Measurements from ENCODE around the gene LIFR.
"Not testable (repeated sequence)": the region's sequence is repeated elsewhere in the genome, so short reads cannot be mapped to it uniquely, and the experiment has no call there.

Gene LIFR

GRCh38 chr5:38547257-38547656, 9.2 kb downstream of the LIFR start:
- DNase-seq (ENCODE audit: low spot score): no peak

- no peak for DNase-seq (ENCODE audit: low spot score)
These were observed 9.7 kb downstream of the LIFR start for GRCh38 chr5:38546691-38547146.

- DNase-seq (ENCODE audit: low spot score): no peak
These were observed 12.6 kb downstream of the LIFR start for GRCh38 chr5:38543886-38544285.

DNA sequence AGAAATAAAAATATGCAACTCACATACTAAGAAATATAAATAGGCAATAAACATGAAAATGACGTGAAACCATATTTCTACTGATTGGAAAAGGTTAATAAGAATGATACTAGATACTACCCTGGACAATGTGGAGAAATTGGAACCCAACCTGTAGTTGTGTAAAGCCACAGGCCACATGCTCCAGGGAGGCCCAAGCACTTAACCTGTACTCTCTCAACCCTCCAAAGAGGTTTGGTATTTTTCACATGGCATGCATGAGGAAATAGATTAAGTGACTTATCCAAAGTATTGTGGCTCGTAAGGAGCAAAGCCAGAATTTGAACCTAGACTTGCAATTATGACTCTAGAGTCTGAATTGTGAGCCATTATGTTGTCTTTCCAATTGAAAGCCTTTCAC, 13.4 kb downstream of the LIFR start:
- no peak for DNase-seq (ENCODE audit: low spot score)

- DNase-seq (ENCODE audit: low spot score): no peak
These were observed 15.2 kb downstream of the LIFR start for GRCh38 chr5:38541174-38541725.

- DNase-seq (ENCODE audit: low spot score): no peak
These were observed 16.1 kb downstream of the LIFR start for GRCh38 chr5:38540314-38540713.

GRCh38 chr5:38538161-38538560, 18.3 kb downstream of the LIFR start:
- no peak for DNase-seq (ENCODE audit: low spot score)

- no peak for DNase-seq (ENCODE audit: low spot score)
These were observed 18.9 kb downstream of the LIFR start for GRCh38 chr5:38537505-38537904.

- DNase-seq (ENCODE audit: low spot score): no peak
These were observed 19.5 kb downstream of the LIFR start for GRCh38 chr5:38536968-38537367.

DNA sequence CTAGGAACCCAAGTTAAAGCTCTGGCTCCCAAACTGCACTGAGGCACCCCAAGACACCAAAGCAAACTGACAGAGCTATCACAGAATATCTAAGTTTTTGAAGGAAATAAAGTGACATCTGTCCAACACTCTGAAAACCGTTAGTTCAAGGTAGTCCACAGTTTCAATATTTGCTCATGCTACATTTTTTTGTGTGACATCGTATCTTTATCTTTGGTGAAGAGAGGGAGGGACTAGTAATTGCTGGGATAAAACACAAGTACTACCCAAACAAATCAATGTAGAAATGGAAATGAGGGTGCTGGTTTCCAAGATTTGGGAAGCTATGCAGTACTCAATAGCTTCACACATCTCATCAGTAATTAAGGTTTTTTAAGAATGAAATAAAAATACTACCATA, 20.6 kb downstream of the LIFR start:
- DNase-seq (ENCODE audit: low spot score): no peak

- no peak for DNase-seq (ENCODE audit: low spot score)
These were observed 21.1 kb downstream of the LIFR start for GRCh38 chr5:38535248-38535750.

DNA sequence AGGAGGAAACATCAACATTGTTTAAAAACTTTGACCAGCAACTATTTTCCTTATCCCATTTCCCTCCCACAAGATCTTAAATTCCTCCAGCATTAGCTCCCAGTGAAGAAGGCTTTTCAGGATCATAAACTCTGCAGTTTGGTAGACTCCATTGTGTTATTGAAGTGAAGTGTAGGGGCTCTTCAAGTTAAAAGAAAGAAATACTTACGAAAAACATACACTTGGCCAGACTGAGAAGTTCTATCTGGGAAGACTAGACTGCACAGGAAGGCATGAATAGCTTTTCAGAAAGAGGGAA, 22.3 kb downstream of the LIFR start:
- no peak for DNase-seq (ENCODE audit: low spot score)

DNA sequence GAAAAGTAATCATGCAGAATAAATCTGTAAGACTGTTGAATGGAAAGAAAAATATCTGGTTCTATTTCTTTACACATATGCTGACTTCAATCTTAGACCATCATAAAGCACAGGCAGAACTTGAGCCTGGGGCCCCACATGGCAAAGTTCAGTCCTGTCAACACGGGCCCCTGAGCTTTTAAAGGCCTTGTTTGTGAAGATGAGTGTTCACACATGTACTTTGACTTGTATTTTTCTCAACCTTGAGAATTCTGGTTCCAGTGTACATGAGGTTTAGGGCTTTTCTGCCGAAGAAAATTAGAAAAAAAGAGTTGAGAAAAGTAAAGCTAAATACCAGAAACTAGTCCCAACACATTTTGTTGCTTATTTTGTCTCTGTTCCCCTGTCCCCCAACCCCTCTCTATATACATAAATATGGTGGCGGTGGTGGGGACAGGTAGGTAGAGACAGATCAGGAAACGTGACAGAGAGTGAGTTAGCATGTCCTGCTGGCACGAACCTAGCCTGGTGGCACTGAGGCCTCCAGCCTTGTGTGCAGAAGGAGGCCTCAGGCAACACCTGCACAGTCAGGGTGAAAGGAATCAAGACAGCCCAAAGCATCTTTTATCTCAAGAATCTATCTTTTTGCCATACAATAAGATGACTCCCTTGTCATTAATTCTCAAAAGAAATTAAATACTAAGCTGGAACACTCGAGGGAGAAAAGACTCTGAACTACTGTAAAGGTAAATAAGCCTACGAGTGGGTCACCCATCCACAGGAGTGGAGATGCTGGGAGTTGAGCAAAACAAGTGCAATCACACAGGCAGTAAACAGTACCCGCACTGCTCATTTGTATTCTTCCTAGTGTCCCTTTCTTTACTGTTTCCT, 22.9 kb downstream of the LIFR start:
- DNase-seq (ENCODE audit: low spot score): no peak

GRCh38 chr5:38532165-38532669, 24.2 kb downstream of the LIFR start:
- DNase-seq (ENCODE audit: low spot score): no peak

GRCh38 chr5:38531518-38531917, 24.9 kb downstream of the LIFR start:
- no peak for DNase-seq (ENCODE audit: low spot score)

DNA sequence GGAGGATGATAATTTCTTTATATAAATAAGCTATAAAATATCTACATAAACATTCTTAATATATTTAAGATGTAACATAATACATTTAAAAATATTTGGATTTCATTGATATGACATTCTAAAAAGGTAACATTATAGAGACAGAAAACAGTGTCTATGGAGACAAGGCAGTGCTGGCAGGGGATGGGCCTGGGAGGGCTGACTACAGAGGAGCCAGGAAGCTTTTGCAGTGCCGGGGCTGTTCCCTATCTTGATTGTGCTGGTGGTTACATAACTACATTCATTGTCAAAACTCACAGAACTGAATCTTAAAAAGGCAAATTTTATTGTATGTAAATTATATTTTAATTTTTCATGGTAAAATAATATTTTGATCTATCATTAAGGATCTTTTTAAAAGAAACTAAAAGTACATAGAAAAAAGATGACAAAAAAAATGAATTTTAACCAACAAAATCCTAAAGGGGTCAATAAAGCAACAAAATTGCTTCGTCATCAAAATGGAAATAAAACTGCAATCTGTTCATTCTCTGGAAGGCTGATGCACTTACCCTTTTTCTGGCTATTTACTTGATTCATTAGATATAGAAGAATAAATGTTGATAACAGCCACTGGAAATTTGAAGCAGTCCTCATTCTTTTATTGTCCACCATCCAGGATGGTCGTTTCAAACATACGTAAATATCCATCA, 26.3 kb downstream of the LIFR start:
- no peak for DNase-seq (ENCODE audit: low spot score)

DNA sequence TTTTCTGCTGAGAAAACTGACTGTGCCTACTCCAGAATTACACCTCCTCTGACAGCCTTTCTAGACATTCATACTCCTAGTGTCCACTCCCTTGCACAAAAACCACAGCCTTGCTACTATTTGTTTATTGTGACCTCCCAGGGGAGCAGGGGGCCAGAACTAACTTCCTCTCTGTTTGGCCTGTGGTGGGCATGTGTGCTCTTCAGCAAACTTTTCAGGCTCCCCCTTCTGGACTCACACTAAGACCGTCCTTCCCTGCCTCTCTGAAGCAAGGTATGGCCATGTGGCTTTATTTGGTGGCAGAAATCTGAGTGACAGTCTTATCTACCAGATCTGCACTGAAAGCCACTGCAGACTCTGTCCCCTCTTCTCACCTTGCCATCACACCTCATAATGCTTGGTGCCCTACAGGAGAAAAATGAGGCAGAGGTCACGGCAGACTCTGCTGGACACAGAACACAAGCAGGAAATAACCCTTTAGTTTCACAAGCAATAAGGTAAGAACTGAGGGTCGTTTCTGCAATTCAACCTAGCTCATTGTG, 28.2 kb downstream of the LIFR start:
- no peak for DNase-seq (ENCODE audit: low spot score)

GRCh38 chr5:38527475-38527874, 29.0 kb downstream of the LIFR start:
- no peak for DNase-seq (ENCODE audit: low spot score)

- no peak for DNase-seq (ENCODE audit: low spot score)
These were observed 32.4 kb downstream of the LIFR start for GRCh38 chr5:38524022-38524421.

DNA sequence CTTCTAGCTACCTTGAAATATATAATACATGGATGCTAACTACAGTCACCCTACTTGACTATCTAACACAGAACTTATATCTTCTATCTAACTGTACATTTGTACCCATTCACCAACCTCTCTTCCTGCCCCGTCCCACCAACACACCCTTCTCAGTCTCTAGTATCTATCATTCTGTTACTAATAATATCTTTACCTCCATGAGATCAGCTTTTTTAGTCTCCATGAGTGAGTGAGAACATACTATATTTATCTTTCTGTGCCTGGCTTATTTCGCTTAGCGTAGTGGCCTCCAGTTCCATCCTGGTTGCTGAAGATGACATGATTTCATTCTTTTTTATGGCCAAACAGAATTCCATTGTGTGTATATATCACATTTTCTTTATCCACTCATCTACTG, 37.0 kb downstream of the LIFR start:
- DNase-seq (ENCODE audit: low spot score): no peak

- no peak for DNase-seq (ENCODE audit: low spot score)
These were observed 38.1 kb downstream of the LIFR start for GRCh38 chr5:38518341-38518740.

DNA sequence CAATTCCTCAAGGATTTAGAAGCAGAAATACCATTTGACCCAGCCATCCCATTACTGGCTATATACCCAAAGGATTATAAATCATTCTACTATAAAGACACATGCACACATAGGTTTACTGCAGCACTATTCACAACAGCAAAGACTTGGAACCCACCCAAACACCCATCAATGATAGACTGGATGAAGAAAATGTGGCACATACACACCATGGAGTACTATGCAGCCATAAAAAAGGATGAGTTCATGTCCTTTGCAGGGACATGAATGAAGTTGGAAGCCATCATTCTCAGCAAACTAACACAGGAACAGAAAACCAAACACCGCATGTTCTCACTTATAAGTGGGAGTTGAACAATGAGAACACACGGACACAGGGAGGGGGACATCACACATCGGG, 39.8 kb downstream of the LIFR start:
- not testable (repeated sequence) for DNase-seq (ENCODE audit: low spot score)

- no peak for DNase-seq (ENCODE audit: low spot score)
These were observed 40.8 kb downstream of the LIFR start for GRCh38 chr5:38515646-38516045.

All from CD4-positive, alpha-beta T cell treated with Interleukin-2 at 100 ng/mL for 4 hours (primary cell).